HepG2 (cell line): Measurements from ENCODE around the gene GMNN. TPM values are rescaled to one million over a fixed set of nuclear protein-coding genes. Genes with fewer than 3 reads are reported as not detected.

Source experiments
- ATAC-seq: fragments of 200-7000 bp; cut with Tn5 transposase; 3 replicates; pipeline ENCODE4 v1.9.1; 2020; ENCODE audit warnings: mild to moderate bottlenecking, moderate library complexity
- BruUV-seq: library from RNA; stranded (reverse); fragments of 400-500 nt; replicated peaks from 2 replicates; lab custom pipeline; 2021; lab: Mats Ljungman, UMichigan
- CTCF ChIA-PET: fragments of 300-600 bp; formaldehyde crosslinking; extraction: SDS; loops from one replicate; lab custom pipeline; 2021; ENCODE audit warnings: low total read pairs, inconsistent platforms, low intra/inter-chr PET ratio; lab: Yijun Ruan, JAX
- POLR2A ChIA-PET: fragments of 350-600 bp; sonication (Branson Sonifier 250); formaldehyde crosslinking; loops from one replicate; lab custom pipeline; 2020; ENCODE audit warnings: antibody characterized with exemption, inconsistent platforms; lab: Yijun Ruan, JAX
- DNase-seq: peaks from one replicate; pipeline ENCODE4 v3.0.0-alpha.2; 2015; ENCODE audit warnings: low spot score
- FAIRE-seq: peaks from 3 replicates; lab custom pipeline; 2011; peaks lifted over from hg19 to GRCh38; lab: Jason Lieb, UNC
- H2AFZ ChIP-seq: one replicate; pipeline ENCODE4 v1.6.1; 2011; ENCODE audit warnings: low read length, inconsistent platforms
- H3K27ac ChIP-seq: fragments of 300-600 bp; 3 replicates; pipeline ENCODE4 v1.8.0; 2011; ENCODE audit warnings: mixed run types, mild to moderate bottlenecking, mixed read lengths, low read length, inconsistent platforms; ENCODE audit not compliant: insufficient read depth; ENCODE audit errors: extremely low read length
- H3K27me3 ChIP-seq, 2 experiments: fragments of 200-600 bp in 1 of 2; 2 replicates in 1 of 2; 3 replicates in 1 of 2; pipeline versions ENCODE4 v1.6.0 to v1.8.0; 2011; ENCODE audit warnings: low read length in 2 of 2, mild to moderate bottlenecking in 2 of 2, moderate library complexity in 2 of 2, inconsistent platforms in 1 of 2; ENCODE audit not compliant: insufficient read depth in 2 of 2, control insufficient read depth in 1 of 2
- H3K36me3 ChIP-seq, 2 experiments: fragments of 200-600 bp in 1 of 2; replicated peaks in 1 of 2; 2 replicates in 1 of 2; 3 replicates in 1 of 2; pipeline versions ENCODE4 v1.5.1 to v1.8.0; 2011; ENCODE audit warnings: low read length in 2 of 2, inconsistent platforms in 1 of 2; ENCODE audit not compliant: insufficient read depth in 2 of 2, control insufficient read depth in 1 of 2
- H3K4me1 ChIP-seq: 2 replicates; pipeline ENCODE4 v1.5.1; 2012; ENCODE audit warnings: low read length, inconsistent platforms; ENCODE audit not compliant: insufficient read depth
- H3K4me2 ChIP-seq: 2 replicates; pipeline ENCODE4 v1.6.0; 2011; ENCODE audit warnings: low read depth, low read length, inconsistent platforms
- H3K4me3 ChIP-seq, 3 experiments: fragments of 200-600 bp in 1 of 3; sonication (generic), shearing (Covaris generic) in 1 of 3; replicated peaks in 1 of 3; 2 replicates each; pipeline ENCODE4 v1.5.1; 2011 to 2016; ENCODE audit warnings: low read length in 3 of 3, inconsistent platforms in 2 of 3, low read depth in 2 of 3, mild to moderate bottlenecking in 2 of 3, control low read depth in 1 of 3, mixed read lengths in 1 of 3; ENCODE audit not compliant: insufficient read depth in 1 of 3
- H3K79me2 ChIP-seq: one replicate; pipeline ENCODE4 v1.6.1; 2011; ENCODE audit warnings: low read length, inconsistent platforms; ENCODE audit not compliant: insufficient read depth
- H3K9ac ChIP-seq: 2 replicates; pipeline ENCODE4 v1.6.0; 2011; ENCODE audit warnings: mild to moderate bottlenecking, low read depth, low read length, inconsistent platforms; ENCODE audit not compliant: insufficient read depth
- H3K9me3 ChIP-seq: 2 replicates; pipeline ENCODE4 v1.5.1; 2012; ENCODE audit warnings: mild to moderate bottlenecking, low read length
- H4K20me1 ChIP-seq: 2 replicates; pipeline ENCODE4 v1.6.0; 2011; ENCODE audit warnings: inconsistent platforms, mild to moderate bottlenecking, low read length, moderate library complexity; ENCODE audit not compliant: insufficient read depth
- ARID5B ChIP-seq: IDR thresholded peaks from 2 replicates; pipeline ENCODE4 v1.4.0; 2020; ENCODE audit warnings: mild to moderate bottlenecking, missing genetic modification reagents
- FOSL2 ChIP-seq: sonication (generic); formaldehyde crosslinking; IDR thresholded peaks from 2 replicates; pipeline ENCODE4 v1.4.0; 2020; ENCODE audit warnings: missing genetic modification reagents
- GFI1 ChIP-seq: sonication (generic); formaldehyde crosslinking; IDR thresholded peaks from 2 replicates; pipeline ENCODE4 v1.5.0; 2020; ENCODE audit warnings: missing genetic modification reagents, mild to moderate bottlenecking, borderline replicate concordance
- ZNF629 ChIP-seq: sonication (generic); formaldehyde crosslinking; conservative IDR thresholded peaks from 2 replicates; pipeline ENCODE4 v1.5.0; 2020; ENCODE audit warnings: missing genetic modification reagents
- ZSCAN12 ChIP-seq: sonication (generic); formaldehyde crosslinking; IDR thresholded peaks from 2 replicates; pipeline ENCODE4 v1.9.0; 2021; ENCODE audit warnings: mild to moderate bottlenecking, missing genetic modification reagents
- WGBS: methylation state at CpG from one replicate; pipeline ENCODE4 v1.1.6; 2017; ENCODE audit warnings: low lambda C conversion rate; 5-methylcytosine and 5-hydroxymethylcytosine counted together
- in situ Hi-C: cut with HindIII; loops from 2 replicates; pipeline ENCODE4 v1.10.0; 2017; ENCODE audit warnings: low pct_unique_long_range_greater_than_20kb; ENCODE audit not compliant: extremely low pct_ligation_motif_present
- intact Hi-C: fragments of 100-400 bp; cut with micrococcal nuclease; formaldehyde crosslinking; loops from one replicate; pipeline ENCODE4 v1.10.0; 2022; ENCODE audit not compliant: unreplicated experiment
- polyA plus RNA-seq, 8 experiments: library from polyadenylated mRNA; depleted of rRNA in 3 of 8; stranded (reverse) in 7 of 8; unstranded in 1 of 8; fragments of >200 nt; fragmentation: Illumina TruSeq in 4 of 8; extraction: Trizol in 4 of 8; gene quantifications; 2 replicates each; pipeline versions ENCODE4 v1.2.1 to v1.2.3, GENCODE V29; 2011 to 2016; ENCODE audit warnings: low read depth in 4 of 8, missing spikeins in 1 of 8, mixed read lengths in 1 of 8; ENCODE audit not compliant: insufficient read depth in 1 of 8
- total RNA-seq, 5 experiments: library from RNA; depleted of rRNA; stranded (reverse); fragments of >200 nt; fragmentation: Illumina TruSeq; extraction: Trizol; gene quantifications; 2 replicates each; pipeline ENCODE4 v1.2.3, GENCODE V29; 2016; ENCODE audit warnings: low read depth in 1 of 5
- TF ChIP-seq, protein P1 (sequence below): sonication (generic); formaldehyde crosslinking; IDR thresholded peaks from 2 replicates; pipeline ENCODE4 v1.4.0; 2020; ENCODE audit warnings: missing genetic modification reagents

Gene GMNN
- total and polyA plus RNA-seq, 2 of the 13 experiments (the other 11 are each of a cell fraction or from before 2014, with no cell fraction given) = 61.8 to 154 TPM

DNA sequence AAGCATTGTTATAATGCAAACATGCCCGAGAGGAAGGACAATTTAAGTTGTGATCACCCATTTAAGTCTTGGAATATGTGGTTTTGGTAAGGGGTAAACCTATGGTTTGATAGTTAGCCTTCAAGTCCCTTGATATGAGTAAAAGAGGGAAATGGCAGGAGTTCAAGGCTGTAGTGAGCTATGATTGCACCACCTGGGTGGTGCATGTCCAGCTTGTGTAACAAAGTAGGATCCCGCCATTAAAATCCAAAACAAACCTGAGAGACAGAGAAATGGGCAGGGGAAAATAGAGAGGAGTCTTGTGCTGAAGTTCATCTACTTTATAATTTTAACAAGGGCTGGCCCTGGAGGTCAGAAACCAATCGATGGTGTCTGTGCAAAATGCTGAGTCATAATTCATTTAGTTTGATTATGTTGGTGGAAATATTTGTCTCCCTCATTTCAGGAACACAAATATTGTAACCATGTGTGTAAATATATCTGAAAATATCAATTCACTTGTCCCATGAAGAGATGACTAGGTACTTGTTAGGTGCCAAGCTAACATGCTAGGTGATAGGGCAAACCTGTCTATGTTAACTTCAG, 47.2 kb downstream of the GMNN start (continued):
- TF ChIP-seq ZNF629 = peak; percentile 60
- TF ChIP-seq, all 625 proteins: peak for 9

GRCh38 chr6:24822696-24823095, 48.0 kb downstream of the GMNN start:
- Histone ChIP-seq H3K4me1 (peaks cover 59% of the 10 kb centered on the region), H2AFZ (peak overlapping the region; percentile 42), H4K20me1 (no peaks in the 10 kb centered on the region), H3K9ac (no peak overlapping the region), H3K79me2 (no peaks in the 10 kb centered on the region), H3K9me3 (no peaks in the 10 kb centered on the region), H3K4me3 (no peak overlapping the region), H3K27me3 (no peaks in the 10 kb centered on the region), H3K27ac (peak overlapping the region; percentile 26), H3K4me2 (no peak overlapping the region), H3K36me3 (no peaks in the 10 kb centered on the region)
- 86% methylated on average over 6 of the region's 6 CpGs for WGBS
- no peak for ATAC-seq
- FAIRE-seq = no peak
- DNase-seq = no peak
- in situ Hi-C loops (no loop called here), intact Hi-C loops (no loop called here)
- ChIA-PET CTCF (no interaction called here), POLR2A (interaction anchor here (1.8 kb wide), 1 partner anchor 101 kb away, joined by 5 read pairs; no protein-coding TSS in a partner anchor)
- BruUV-seq = no TSS peak
- TF ChIP-seq ARID5B (CRISPR knock-in tag) (peak; percentile 34; the same call in 1 of the 2 replicates), FOSL2 (CRISPR knock-in tag) (peak; percentile 66), GFI1 (CRISPR knock-in tag) (no peak), ZSCAN12 (CRISPR knock-in tag) (no peak)
- TF ChIP-seq, protein P1, sequence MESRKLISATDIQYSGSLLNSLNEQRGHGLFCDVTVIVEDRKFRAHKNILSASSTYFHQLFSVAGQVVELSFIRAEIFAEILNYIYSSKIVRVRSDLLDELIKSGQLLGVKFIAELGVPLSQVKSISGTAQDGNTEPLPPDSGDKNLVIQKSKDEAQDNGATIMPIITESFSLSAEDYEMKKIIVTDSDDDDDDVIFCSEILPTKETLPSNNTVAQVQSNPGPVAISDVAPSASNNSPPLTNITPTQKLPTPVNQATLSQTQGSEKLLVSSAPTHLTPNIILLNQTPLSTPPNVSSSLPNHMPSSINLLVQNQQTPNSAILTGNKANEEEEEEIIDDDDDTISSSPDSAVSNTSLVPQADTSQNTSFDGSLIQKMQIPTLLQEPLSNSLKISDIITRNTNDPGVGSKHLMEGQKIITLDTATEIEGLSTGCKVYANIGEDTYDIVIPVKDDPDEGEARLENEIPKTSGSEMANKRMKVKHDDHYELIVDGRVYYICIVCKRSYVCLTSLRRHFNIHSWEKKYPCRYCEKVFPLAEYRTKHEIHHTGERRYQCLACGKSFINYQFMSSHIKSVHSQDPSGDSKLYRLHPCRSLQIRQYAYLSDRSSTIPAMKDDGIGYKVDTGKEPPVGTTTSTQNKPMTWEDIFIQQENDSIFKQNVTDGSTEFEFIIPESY (CRISPR knock-in tag) = peak; percentile 60; the same call in 1 of the 2 replicates
